ENCODE results near the gene C16orf95.
"Not testable (repeated sequence)": the region's sequence is repeated elsewhere in the genome, so short reads cannot be mapped to it uniquely, and the experiment has no call there.

The C16orf95 gene

DNA sequence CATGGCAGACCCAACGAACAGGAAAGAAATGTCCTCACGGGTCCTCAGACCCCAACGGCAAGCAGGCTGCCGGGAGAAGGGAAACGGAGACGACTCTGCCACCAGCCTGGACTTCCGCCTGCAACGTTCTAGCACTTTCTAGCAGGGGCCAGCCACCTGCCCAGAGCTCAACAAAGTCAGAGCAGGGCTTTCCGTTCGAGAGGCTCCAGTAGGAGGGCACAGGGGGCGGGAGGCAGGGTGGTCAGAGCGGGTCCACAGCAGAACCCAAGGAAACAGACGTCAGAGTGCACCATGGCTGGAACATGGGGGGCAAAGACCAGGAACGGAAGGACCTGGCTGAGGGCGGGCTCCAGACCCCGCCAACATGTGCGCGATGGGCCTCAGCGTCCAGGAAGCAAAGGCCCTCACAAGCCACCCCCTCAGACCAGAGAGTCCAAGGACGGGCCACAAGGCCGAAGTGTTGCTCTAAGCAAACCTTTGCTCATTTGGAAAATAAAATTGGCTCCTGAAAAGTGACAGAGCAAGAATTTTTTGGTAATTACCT is 29.4 kb upstream of the C16orf95 start:
- no peak for DNase-seq (ENCODE audit: low read depth in 2 of 2, low spot score in 1 of 2)

DNA sequence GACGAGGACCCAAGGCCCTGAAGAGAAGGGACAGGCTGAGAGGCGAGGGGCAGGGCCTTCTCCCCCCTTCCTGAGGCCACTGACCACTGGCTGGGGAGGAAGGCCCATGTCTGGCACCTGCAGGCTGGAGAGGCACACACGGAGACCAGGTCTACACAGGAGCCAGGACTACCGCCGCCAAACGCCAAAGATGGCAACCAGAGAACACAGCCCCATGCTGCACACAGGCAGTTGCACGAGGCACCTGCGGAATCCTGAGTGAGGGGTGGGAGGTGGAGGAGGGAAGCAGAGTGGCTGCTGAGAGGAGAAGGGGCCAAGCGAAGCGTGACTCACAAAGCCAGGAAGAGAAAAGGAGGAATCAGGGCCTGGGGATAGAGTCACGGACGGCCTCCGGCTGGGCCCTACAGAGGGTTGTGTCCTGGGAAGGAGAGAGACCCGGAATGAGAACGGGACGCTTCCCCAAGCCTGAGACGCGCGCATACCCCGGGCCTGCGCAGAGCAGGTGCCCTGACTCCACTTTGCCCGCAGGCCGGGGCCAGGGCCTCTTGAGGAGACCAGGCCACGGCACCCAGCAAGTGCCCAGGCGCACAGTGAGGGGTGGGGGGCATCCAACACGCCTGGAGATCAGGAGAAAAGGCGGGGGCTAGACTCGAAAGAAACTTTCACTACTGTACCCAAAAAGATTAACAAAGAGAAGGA is 28.7 kb upstream of the C16orf95 start:
- DNase-seq (ENCODE audit: low read depth in 2 of 2, low spot score in 1 of 2) = no peak

DNA sequence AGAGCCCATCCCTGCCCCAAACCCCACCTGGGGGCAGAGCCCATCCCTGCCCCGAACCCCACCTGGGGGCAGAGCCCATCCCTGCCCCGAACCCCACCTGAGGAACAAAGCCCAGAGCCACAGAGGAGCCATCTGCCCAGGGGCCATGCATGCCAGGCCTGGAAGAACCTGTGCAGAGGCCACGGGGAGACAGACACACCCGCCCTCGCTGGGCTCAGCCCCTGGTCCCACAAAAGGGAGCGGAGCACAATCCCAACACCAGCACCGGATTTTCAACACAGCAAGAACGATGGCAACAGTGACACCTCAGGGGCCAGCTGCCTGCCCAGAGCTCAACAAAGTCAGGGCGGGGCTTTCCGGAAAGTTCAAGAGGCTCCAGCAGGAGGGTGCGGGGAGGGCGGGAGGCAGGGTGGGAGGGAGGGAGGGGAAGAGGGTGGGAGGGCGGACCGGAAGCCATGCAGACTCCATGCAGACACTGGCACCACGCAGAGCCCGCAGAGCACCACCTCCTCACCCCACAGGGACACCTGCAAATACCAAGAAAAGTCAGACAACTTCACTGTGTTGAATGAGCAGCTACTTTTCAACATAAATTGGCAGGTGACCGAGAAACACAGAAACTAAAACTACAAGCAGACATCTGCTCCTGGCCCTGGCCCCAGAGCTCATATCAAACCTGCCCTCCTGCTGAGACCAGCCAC is 27.9 kb upstream of the C16orf95 start:
- peak; percentile 4 to 7 for DNase-seq (ENCODE audit: low read depth in 2 of 2, low spot score in 1 of 2)

DNA sequence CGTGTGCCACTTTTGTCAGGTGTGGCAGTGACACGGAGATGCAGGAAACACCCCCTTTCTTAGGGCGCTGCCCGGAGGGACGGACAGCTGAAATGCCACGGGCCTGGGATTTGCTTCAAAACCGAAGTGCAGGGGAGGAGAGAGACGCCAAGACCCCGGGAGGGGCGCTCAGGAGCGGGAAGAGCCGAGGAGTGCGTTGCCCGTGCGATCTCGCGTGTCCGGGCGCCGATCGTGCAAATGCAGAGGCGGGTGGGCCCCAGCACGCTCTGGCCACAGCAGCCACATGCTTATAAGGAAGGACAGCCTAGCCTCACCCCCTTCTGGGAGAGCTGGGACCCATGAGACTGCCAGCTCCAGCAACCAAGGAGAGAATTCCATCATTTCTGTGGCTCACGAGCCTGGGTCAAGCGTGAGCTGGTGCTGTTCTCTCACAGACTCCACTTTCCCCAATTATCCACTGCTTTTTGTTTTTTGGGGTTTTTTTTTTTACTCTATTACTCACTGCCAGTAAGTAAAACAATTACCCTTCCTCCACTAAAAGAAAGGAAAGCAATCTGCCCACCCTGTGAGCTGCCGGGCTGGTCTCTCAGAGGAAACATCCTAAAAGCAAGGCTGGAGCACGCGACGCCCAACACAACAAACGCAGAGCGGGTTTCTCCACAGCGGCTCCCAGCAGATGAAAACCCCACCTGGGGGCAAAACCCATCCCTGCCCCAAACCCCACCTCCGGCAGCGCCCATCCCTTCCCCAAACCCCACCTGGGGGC is 27.2 kb upstream of the C16orf95 start:
- no peak for DNase-seq (ENCODE audit: low read depth in 2 of 2, low spot score in 1 of 2)

DNA sequence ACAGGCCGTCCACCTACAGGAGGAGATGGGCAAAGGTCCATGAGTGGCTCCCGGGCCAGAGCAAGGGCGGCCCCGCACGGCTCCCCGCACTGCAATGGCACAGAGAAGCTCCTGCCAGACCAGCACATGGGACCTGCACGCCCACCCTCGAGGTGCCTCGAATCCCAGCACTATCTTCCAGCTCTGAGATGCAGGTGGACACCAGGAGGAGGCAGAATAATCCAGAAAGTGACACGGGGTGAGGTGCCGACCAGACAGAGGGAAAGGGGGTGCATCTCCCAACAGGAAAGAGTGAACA is 26.5 kb upstream of the C16orf95 start:
- DNase-seq (ENCODE audit: low read depth in 2 of 2, low spot score in 1 of 2) = no peak

DNA sequence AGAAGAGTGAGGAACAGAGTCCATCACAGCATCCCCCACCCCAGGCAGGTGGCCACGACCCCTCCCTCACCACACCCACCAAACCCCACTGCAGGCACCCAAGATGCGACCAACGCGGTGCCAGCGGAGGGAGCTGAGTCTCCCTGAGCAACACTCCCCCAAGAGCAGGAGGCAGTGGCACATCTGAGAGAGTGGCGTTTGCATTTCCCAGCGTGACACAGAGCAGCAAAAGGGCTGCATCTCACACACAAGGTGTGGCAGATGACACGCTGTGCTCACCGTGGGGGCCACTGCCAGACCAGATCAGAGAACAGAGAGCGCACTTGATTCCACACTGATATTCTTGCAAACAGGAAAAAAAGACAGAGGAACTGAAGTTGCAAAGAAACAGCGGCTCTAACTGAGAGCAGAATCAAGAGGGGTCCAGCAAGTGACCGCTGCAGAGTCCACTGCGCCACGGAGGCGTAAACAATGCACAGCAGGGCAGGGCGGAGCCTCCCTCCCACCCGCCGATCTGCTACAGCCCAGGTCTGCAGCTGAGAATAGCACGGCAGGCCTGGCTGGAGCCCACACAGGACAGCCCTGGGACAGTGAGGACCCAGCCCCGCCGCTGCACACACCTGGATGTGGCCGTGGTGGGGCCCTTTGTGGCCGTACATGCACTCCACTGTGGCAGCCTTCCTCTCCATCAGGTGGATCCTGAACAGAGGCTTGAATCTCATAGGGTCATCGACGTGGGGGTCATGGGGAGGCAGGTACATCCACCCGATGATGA is 26.0 kb upstream of the C16orf95 start:
- no peak for DNase-seq (ENCODE audit: low read depth in 2 of 2, low spot score in 1 of 2)

DNA sequence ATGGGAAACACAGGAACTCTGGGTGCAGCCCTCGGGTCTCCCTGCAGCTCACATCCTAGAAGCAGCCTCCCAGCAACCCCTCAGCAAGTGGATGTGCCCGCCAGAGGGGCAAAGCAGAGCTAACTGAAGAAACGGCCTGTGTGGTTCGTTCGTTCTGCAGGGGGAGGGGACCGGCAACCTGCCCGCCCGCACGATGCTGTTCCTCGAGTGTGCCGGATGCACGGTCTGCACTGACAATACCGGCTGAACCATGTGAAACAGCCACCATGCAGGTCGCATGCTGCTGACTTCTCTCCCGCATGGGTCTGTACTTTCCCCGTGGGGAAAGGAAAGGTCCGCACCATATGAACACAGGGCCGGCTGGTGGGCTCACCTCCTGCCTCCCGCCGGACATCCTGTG is 25.3 kb upstream of the C16orf95 start:
- no peak for DNase-seq (ENCODE audit: low read depth in 2 of 2, low spot score in 1 of 2)

DNA sequence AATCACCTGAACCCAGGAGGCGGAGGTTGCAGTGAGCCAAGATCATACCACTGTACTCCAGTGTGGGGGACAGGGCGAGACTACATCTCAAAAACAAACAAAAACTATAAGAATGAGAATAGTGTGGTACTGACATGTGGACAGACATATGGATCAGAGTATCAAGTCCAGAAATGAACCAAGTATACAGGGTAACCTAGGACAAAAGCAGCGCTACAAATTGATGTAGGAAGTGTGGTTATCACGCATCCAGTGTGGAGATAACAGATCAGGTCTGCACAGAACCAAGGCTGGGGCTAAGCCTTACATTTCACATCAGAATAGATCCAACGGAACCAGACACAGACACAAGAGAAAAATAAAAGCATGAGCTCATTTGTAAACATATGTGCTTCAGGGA is 23.0 kb upstream of the C16orf95 start:
- DNase-seq (ENCODE audit: low read depth in 2 of 2, low spot score in 1 of 2) = no peak

DNA sequence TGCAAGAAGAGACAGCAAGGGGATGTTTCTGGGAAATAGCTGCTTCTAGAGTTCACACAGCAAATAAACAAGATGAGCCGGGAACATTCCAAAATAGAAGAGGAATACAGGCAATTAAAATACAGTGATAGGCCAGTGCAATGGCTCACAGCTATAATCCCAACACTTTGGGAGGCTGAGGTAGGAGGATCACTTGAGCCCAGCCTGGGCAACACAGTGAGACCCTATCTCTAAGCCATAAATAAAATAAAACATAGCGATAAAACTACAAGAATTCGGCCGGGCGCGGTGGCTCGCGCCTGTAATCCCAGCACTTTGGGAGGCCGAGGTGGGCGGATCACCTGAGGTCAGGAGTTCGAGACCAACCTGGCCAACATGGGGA is 22.5 kb upstream of the C16orf95 start:
- DNase-seq (ENCODE audit: low read depth in 2 of 2, low spot score in 1 of 2) = not testable (repeated sequence)

DNA sequence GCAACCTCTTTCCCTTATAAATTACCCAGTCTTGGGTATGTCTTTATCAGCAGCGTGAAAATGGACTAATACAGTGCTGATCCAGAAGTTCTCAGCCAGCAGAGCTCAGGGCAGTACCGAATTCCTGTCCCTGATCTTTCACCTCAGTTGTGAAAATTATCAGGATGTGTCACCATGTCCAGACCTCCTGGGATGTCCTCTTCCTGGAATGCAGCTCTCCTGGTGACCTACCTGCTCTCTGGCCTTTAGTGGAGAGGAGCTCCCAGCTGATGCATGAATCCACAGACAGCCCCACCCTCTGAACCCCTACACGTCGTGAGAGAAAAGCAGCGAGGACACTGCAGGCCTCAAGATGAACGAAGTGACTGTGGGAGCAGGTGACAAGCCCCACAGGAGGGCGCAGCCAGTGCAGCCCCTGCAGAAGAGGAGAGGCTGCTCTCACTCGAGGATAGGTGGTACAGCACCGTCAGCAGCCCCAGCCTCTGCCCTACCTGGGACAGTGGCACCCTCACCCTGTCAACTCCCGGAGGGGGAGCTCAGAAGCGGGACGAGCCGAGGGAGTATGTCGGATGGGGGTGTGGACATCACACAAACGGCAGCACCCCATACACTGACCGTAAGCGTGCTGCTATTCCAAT is 22.0 kb upstream of the C16orf95 start:
- no peak for DNase-seq (ENCODE audit: low read depth in 2 of 2, low spot score in 1 of 2)

DNA sequence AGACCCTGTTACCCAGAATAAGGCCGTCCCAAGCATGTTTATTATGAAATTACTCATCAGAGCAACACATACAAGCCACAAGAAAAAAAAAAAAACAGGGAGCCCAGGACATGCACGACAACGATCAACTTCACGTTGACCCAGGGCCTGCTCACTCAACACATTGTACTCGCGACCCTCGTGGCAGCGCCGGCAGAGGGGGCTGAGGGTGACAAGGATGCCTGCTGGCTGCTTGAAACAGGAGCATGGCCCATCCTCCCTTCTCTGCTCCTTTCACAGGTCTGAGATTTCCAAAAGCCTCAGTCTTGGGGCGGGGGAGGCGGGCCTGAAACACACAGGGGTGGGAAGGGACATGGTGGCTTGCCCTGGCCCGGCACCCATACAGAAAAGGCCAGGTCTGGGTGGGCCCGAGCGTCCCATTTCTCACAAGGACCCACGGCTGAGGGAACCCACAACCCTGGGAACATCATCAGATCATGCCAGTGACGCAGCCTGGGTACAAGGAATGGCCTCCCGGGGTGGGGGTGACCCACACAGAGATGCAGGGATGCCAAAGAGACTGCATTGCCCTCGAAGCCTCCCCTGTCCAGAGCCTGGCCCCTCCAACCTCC is 21.1 kb upstream of the C16orf95 start:
- no peak for DNase-seq (ENCODE audit: low read depth in 2 of 2, low spot score in 1 of 2)

DNA sequence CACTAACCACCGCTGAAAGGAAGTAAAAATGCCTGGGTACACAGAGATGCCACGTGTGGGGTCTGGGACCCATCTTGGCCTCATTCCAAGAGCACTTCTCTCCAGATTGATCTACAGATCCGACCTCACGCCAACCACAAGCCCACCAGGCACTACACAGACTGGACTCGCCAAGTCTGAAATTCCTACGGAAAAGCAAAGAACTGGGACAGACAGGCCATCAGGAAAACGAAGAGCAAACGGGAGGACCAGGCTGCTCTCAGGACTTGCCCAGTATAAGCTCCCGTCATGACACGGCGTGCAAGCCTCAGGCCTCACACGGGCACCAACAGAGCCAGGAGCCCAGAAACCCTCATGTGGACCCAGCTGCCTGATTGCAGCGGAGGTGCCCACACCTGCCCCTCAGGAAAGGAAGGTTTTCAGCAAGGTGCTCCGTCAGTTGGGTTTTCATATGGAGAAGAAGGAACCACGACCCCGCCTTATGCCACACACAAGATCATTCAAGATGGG is 20.1 kb upstream of the C16orf95 start:
- no peak for DNase-seq (ENCODE audit: low read depth in 2 of 2, low spot score in 1 of 2)

DNA sequence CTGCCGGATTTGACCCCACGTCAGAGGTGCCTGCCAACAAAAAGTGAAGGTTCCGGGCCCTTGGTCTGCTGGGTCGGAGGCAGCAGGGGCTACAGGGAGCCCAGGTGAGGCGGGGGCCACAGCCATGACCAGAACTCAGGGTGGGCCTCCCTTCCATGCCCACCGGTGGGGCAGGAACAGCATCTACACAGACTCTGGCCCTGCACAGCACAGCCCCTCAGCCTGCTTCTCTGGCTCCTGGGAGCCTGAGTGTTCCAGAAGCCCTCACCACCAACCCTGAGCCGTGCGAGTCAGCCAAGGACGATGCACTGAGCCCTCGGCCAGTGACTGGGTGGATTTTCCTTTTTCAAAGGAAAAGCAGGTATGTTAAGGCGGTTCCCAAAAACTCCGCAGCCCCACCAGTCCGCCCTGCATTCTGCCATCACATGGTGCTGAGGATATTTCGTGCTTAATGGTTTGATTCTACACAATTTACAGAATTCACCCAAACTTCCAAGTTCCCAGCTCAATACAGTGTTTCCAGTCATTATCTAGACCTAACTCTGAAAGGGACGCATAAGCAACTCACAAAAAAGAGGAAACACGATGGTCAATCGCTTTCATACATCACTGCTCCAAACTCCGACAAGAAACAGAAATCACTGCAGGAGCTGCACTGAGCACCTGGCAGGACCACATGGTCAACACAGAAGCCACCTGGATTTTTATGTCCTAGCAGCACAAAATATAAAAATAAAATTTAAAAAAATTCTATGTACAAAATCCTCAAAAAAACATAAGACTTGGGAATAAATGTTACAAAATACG is 19.4 kb upstream of the C16orf95 start:
- no peak for DNase-seq (ENCODE audit: low read depth in 2 of 2, low spot score in 1 of 2)

DNA sequence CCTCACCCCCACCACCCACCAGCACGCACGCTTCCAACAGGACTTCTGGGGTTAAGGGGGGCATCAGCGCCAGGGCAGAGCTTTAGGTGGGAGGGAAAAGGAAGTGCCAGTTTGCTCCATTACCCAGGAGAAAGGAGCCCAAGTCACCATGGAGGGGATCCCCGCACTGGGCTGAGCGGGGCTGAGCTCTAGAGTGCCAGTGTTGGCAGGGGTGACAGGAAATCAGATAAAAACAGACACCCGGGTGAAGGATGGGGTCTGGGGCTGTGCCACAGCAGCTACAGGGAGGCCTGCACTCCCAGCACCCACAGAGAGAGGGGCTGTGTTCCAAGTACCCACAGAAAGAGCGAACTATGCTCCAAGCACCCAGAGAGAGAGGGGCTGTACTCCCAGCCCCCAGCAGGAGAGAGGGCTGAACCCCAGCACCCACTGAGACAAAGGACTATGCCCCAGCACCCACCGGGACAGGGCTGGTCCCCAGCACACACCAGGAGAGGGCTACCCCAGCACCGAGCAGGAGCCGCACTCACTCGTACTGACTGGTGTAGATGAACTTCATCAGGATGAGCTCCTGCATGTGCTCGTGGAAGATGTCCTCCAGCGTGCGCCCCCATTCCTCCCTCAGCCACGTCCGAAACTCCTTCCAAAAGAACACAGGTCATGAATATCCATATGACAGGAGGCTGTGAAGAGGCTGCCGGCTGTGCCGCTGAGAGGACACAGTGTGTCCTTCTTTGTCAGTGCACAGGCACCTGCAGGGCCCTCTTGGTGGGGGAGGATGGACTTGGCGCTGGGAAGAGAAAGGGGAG is 18.6 kb upstream of the C16orf95 start:
- DNase-seq (ENCODE audit: low read depth in 2 of 2, low spot score in 1 of 2) = no peak

DNA sequence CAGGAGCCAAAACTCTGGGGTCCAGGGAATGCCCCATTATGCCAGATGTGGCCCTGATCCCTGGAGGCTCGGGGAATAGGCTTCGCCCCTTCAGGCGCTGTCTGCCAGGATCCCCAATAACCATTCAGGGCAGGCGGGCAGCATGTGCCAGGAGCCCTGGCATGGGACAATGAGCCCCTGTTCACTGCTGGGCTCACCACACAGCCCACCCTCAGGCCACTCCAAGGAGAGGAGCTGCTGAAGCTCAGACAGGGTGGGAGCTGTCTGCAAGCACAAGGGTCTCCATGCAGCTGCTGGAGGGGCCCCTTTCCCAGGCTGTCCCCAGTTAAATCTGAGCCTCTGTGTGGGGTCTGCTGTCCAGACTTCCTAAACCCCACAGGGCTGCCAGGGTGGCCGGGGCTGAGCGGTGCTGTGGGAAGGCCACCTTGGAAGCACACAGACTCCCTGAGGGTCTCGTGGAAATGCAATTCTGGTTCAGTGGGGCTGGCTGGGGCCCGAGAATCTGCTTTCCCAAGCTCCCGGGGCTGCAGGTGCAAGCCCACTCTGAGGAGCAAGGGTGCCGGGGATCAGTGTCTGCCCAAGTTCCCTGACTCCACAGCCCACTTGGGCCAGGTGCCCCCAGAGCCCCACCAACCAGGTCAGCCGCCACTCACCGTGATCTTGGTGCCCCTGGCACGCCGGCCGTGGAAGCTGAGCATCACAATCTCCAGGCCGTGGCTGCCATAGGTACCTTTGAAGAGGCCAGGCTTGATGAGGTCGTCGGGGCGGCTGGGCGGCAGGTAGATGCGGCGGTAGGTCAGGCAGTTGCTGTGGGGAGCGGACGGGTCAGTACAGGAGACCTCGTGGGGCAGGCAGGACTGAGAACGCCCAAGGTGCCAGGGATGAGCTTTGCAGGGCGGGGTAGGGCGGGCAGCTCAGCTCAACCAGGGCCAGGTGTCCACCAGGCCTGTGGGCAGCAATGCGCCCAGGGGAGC is 17.7 kb upstream of the C16orf95 start:
- no peak for DNase-seq (ENCODE audit: low read depth in 2 of 2, low spot score in 1 of 2)

DNA sequence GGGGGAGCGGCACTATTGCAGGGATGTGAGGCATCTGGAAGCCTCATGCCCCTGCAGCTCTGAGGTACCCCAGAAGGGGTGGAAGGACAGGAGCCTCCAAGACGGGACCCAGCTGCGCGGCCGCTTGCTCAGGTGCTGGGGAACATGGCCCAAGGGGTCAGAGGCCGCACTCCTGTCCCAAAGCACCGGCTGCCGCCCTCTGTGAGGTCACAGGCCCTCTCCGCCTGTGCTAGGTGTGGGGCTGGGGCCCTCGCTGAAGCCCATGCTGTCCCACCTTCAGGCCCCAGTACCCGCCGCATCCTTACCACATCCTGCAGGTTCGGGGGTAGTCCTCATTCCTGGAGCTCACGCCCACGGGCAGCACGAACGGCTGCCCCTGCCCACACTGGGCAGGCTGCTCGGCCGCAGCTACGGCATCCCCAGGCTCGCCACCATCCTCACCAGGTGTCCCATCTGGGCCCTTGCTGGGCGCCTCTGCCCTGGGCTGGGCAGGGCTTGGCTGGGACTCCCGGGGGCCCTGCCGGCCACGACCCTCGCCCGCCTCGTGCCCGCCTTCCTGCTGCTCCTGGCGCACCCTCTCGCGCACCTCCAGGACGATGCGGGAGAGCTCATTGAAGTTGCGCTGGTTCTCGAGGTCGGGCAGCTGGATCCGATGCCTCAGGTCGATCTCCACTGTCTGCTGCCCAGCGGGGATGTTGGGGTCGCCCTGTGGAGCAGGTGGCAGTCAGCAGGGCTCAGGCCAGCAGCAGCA is 16.6 kb upstream of the C16orf95 start:
- no peak for DNase-seq (ENCODE audit: low read depth in 2 of 2, low spot score in 1 of 2)

DNA sequence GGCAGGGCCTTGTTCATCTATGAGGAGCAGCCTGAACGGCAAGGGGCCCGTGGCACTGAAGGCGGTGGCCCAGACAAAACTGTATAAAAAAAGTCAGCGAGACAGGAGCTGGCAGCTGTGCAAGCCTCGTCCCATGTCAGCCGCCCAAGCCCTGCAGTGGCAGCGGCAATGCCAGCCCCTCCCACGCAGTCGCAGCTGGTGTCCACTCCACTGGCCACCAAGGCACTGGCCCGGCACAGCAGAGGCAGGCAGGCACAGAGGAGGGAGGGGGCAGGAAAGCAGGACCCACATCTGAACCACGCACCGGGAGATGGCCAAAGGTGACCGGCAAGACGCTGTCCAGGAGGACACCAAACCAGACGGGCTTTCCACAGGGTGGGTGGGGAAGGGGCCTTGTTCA is 15.9 kb upstream of the C16orf95 start:
- DNase-seq (ENCODE audit: low read depth in 2 of 2, low spot score in 1 of 2) = no peak
